ENCODE measurements around the gene LRRC63. TPM values are rescaled to one million over a fixed set of nuclear protein-coding genes. Genes with fewer than 3 reads are reported as not detected.
A peak's percentile ranks its signal among the peaks of the same experiment; 100 is the strongest.
"Not testable (repeated sequence)": the region's sequence is repeated elsewhere in the genome, so short reads cannot be mapped to it uniquely, and the experiment has no call there.

Gene LRRC63
- total and polyA plus RNA-seq, 4 donors: 0.13 to 1.1 (median 0.50) TPM

DNA sequence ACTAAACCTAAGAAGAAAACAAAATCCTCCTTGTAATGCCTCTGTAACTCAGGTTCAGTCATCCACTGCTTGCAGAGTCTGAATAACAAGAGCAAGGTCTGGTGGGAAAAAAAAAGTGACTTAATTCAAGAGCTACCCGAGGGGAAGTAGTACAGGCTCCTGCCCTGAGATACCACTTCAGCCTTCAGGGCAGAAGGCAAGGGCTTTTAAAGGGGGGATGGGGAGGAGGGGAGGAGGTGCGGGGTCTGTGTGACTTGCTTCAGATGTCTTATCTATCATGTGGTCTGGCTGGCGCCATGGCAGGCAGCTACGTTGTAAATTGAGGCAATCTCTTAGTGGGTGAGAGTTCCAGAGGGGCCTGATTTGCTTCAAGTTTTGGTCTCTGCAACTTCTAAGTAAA is 66.7 kb downstream of the LRRC63 start:
- WGBS, 2 donors: 32 to 44% methylated on average over 4 of the region's 4 CpGs
- Histone ChIP-seq H3K4me3 (no peak overlapping the region), H3K27ac (ENCODE audit: low read depth in 1 of 2, low read length in 1 of 2) (no peak overlapping the region), H3K4me1 (ENCODE audit: control insufficient read depth in 5 of 5, insufficient read depth in 5 of 5, low read length in 5 of 5) (peaks cover 0 to 3% (median 0%) of the 10 kb centered on the region in 5 donors), H3K36me3 (ENCODE audit: control insufficient read depth in 4 of 4, insufficient read depth in 4 of 4, low read length in 4 of 4) (no peaks in the 10 kb centered on the region), H3K9me3 (ENCODE audit: control insufficient read depth in 4 of 4, insufficient read depth in 3 of 4, low read length in 3 of 4) (no peaks in the 10 kb centered on the region), H3K9ac (ENCODE audit: insufficient read depth in 1 of 2, low read length in 2 of 2) (no peak overlapping the region), H3K27me3 (ENCODE audit: control insufficient read depth in 3 of 3, insufficient read depth in 3 of 3, low read length in 2 of 3) (no peaks in the 10 kb centered on the region)
- no peak for TF ChIP-seq CTCF (IDR thresholded peaks at IDR 0.05; ENCODE audit: control extremely low read depth, extremely low read depth)
- DNase-seq (peak in 1 of 3 donors; percentile 23), ATAC-seq (ENCODE audit: insufficient read depth, low FRiP score) (no peak)

DNA sequence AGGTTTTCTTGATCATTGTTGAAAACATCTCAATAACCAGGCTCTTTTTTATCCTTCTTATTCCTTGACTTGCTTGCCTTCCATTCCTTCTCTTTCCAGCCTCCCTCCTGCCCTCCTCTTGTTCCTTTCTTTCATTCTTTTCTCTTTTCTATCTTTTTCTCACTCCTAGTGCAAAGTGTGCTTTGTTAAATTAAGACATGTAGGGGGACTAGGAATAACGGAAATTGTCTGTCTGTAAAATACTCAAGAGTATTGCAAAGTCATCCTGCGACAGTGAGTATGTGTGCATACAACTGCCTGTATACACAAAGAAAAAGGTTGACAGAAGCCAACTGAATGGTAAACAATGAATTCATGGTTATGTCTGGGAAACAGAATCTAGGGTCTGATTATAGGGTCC is 70.1 kb downstream of the LRRC63 start:
- Histone ChIP-seq H3K9me3 (ENCODE audit: control insufficient read depth in 4 of 4, insufficient read depth in 3 of 4, low read length in 3 of 4) (no peaks in the 10 kb centered on the region), H3K9ac (ENCODE audit: insufficient read depth in 1 of 2, low read length in 2 of 2) (no peak overlapping the region), H3K4me1 (ENCODE audit: control insufficient read depth in 5 of 5, insufficient read depth in 5 of 5, low read length in 5 of 5) (peaks cover 0 to 3% (median 0%) of the 10 kb centered on the region in 5 donors), H3K27me3 (ENCODE audit: control insufficient read depth in 3 of 3, insufficient read depth in 3 of 3, low read length in 2 of 3) (no peaks in the 10 kb centered on the region), H3K4me3 (no peak overlapping the region), H3K36me3 (ENCODE audit: control insufficient read depth in 4 of 4, insufficient read depth in 4 of 4, low read length in 4 of 4) (no peaks in the 10 kb centered on the region), H3K27ac (ENCODE audit: low read depth in 1 of 2, low read length in 1 of 2) (no peak overlapping the region)
- no peak for TF ChIP-seq CTCF (IDR thresholded peaks at IDR 0.05; ENCODE audit: control extremely low read depth, extremely low read depth)
- DNase-seq (no peak), ATAC-seq (ENCODE audit: insufficient read depth, low FRiP score) (no peak)
- 39 to 51% methylated on average over 2 of the region's 2 CpGs for WGBS, 2 donors

GRCh38 chr13:46283912-46284824 is 72.4 kb downstream of the LRRC63 start:
- not testable (repeated sequence) for H3K4me1 ChIP-seq (ENCODE audit: control insufficient read depth in 5 of 5, insufficient read depth in 5 of 5, low read length in 5 of 5); DNase-seq; H3K27ac ChIP-seq (ENCODE audit: low read depth in 1 of 2, low read length in 1 of 2); H3K9ac ChIP-seq (ENCODE audit: insufficient read depth in 1 of 2, low read length in 2 of 2); H3K9me3 ChIP-seq (ENCODE audit: control insufficient read depth in 4 of 4, insufficient read depth in 3 of 4, low read length in 3 of 4); H3K36me3 ChIP-seq (ENCODE audit: control insufficient read depth in 4 of 4, insufficient read depth in 4 of 4, low read length in 4 of 4); H3K4me3 ChIP-seq; H3K27me3 ChIP-seq (ENCODE audit: control insufficient read depth in 3 of 3, insufficient read depth in 3 of 3, low read length in 2 of 3); ATAC-seq (ENCODE audit: insufficient read depth, low FRiP score)
- WGBS, 2 donors: 84% methylated on average over 16 of the region's 16 CpGs

GRCh38 chr13:46286972-46287371 is 75.2 kb downstream of the LRRC63 start:
- Histone ChIP-seq H3K27me3 (ENCODE audit: control insufficient read depth in 3 of 3, insufficient read depth in 3 of 3, low read length in 2 of 3) (no peaks in the 10 kb centered on the region), H3K27ac (ENCODE audit: low read depth in 1 of 2, low read length in 1 of 2) (no peak overlapping the region), H3K9me3 (ENCODE audit: control insufficient read depth in 4 of 4, insufficient read depth in 3 of 4, low read length in 3 of 4) (no peaks in the 10 kb centered on the region), H3K4me3 (no peak overlapping the region), H3K4me1 (ENCODE audit: control insufficient read depth in 5 of 5, insufficient read depth in 5 of 5, low read length in 5 of 5) (no peaks in the 10 kb centered on the region), H3K36me3 (ENCODE audit: control insufficient read depth in 4 of 4, insufficient read depth in 4 of 4, low read length in 4 of 4) (no peaks in the 10 kb centered on the region), H3K9ac (ENCODE audit: insufficient read depth in 1 of 2, low read length in 2 of 2) (no peak overlapping the region)
- 89 to 94% methylated on average over 1 of the region's 1 CpG for WGBS, 2 donors
- DNase-seq: no peak
- no peak for ATAC-seq (ENCODE audit: insufficient read depth, low FRiP score)
- TF ChIP-seq CTCF (IDR thresholded peaks at IDR 0.05; ENCODE audit: control extremely low read depth, extremely low read depth): no peak

Data from lung (tissue), 12 donors.